GM19193 (cell line): ENCODE data around the gene COMP.

Source experiments
- POLR2A ChIP-seq: IDR thresholded peaks from 4 replicates; pipeline ENCODE4 v1.6.1; 2011; ENCODE audit not compliant: insufficient read depth, insufficient read length; ENCODE audit errors: extremely low read depth

Gene COMP

GRCh38 chr19:18750295-18750970, 40.7 kb downstream of the COMP start:
- no peak for TF ChIP-seq POLR2A

GRCh38 chr19:18749362-18750231, 41.5 kb downstream of the COMP start:
- no peak for TF ChIP-seq POLR2A

- TF ChIP-seq POLR2A = no peak
Measured at GRCh38 chr19:18746401-18747325, 44.4 kb downstream of the COMP start.

GRCh38 chr19:18745931-18746330, 45.2 kb downstream of the COMP start:
- TF ChIP-seq POLR2A = no peak

- TF ChIP-seq POLR2A = no peak
Measured at GRCh38 chr19:18745012-18745735, 45.9 kb downstream of the COMP start.

- no peak for TF ChIP-seq POLR2A
Measured at GRCh38 chr19:18743784-18744418, 47.2 kb downstream of the COMP start.

GRCh38 chr19:18742838-18743783, 48.0 kb downstream of the COMP start:
- no peak for TF ChIP-seq POLR2A

GRCh38 chr19:18742324-18742723, 48.8 kb downstream of the COMP start:
- no peak for TF ChIP-seq POLR2A

GRCh38 chr19:18741124-18742121, 49.7 kb downstream of the COMP start:
- no peak for TF ChIP-seq POLR2A

GRCh38 chr19:18738961-18739690, 52.0 kb downstream of the COMP start:
- TF ChIP-seq POLR2A = no peak

GRCh38 chr19:18737954-18738351, 53.2 kb downstream of the COMP start:
- TF ChIP-seq POLR2A = no peak
